Activated CD8-positive, alpha-beta memory T cell treated with anti-CD3 and anti-CD28 coated beads for 36 hours (primary cell): ENCODE data around the gene SNAI3. TPM values are rescaled to one million over a fixed set of nuclear protein-coding genes. Genes with fewer than 3 reads are reported as not detected.

Experiments
- total RNA-seq, 2 experiments: library from RNA; stranded (reverse); gene quantifications; one replicate each; pipeline ENCODE4 v1.2.3, GENCODE V29; 2021

The SNAI3 gene
- total RNA-seq, 2 experiments from 2014 or later, result 2.3 TPM

Other genes with a start within 250 kb of the SNAI3 start
- gene ZFPM1, start 233.2 kb downstream of the SNAI3 start, total RNA-seq, result 10 to 100 TPM; 14.3 to 14.7 TPM
- gene ZC3H18, start 116.1 kb downstream of the SNAI3 start, total RNA-seq, result 10 to 100 TPM; 88.0 to 94.2 TPM
- gene IL17C, start 47.9 kb downstream of the SNAI3 start, total RNA-seq, result not detected
- gene CYBA, start 35.5 kb downstream of the SNAI3 start, total RNA-seq, result 100 to 1,000 TPM; 227 to 229 TPM
- gene MVD, start 23.4 kb downstream of the SNAI3 start, total RNA-seq, result 10 to 100 TPM; 66.5 to 68.5 TPM
- gene RNF166, start 19.9 kb upstream of the SNAI3 start, total RNA-seq, result 10 to 100 TPM; 48.8 to 52.6 TPM
- 10 to 100 TPM; 66.6 to 66.8 TPM for gene CTU2, start 20.0 kb upstream of the SNAI3 start, total RNA-seq
- 100 to 1,000 TPM; 217 to 219 TPM for gene PIEZO1, start 98.7 kb upstream of the SNAI3 start, total RNA-seq
- 100 to 1,000 TPM; 110 to 119 TPM for gene CDT1, start 117.3 kb upstream of the SNAI3 start, total RNA-seq
- 100 to 1,000 TPM; 325 to 330 TPM for gene APRT, start 125.4 kb upstream of the SNAI3 start, total RNA-seq
- gene GALNS, start 170.4 kb upstream of the SNAI3 start, total RNA-seq, result 10 to 100 TPM; 18.3 to 19.0 TPM
- gene TRAPPC2L, start 170.6 kb upstream of the SNAI3 start, total RNA-seq, result 100 to 1,000 TPM in 1 of 2 experiments, 10 to 100 TPM in 1; 97.2 to 103 TPM
- not detected for gene PABPN1L, start 180.2 kb upstream of the SNAI3 start, total RNA-seq